ENCODE results near the gene TES. TPM values are rescaled to one million over a fixed set of nuclear protein-coding genes. Genes with fewer than 3 reads are reported as not detected.
A peak's percentile ranks its signal among the peaks of the same experiment; 100 is the strongest.
"Not testable (repeated sequence)": the region's sequence is repeated elsewhere in the genome, so short reads cannot be mapped to it uniquely, and the experiment has no call there.

Gene TES
- total RNA-seq, 1 experiment from 2014 or later = 20.6 TPM

GRCh38 chr7:116236020-116236630 is 25.8 kb downstream of the TES start:
- H3K4me1 ChIP-seq = no peaks in the 10 kb centered on the region
- peak; percentile 42 to 77 for DNase-seq
- no peaks in the 10 kb centered on the region for H3K36me3 ChIP-seq
- no peak overlapping the region for H3K4me3 ChIP-seq
- H3K27ac ChIP-seq = no peak overlapping the region
- H3K9me3 ChIP-seq (replicated peaks) = no peaks in the 10 kb centered on the region
- H3K27me3 ChIP-seq = no peaks in the 10 kb centered on the region

- H3K27ac ChIP-seq = no peak overlapping the region
- no peak for DNase-seq
- no peaks in the 10 kb centered on the region for H3K27me3 ChIP-seq
- no peak overlapping the region for H3K4me3 ChIP-seq
- H3K36me3 ChIP-seq = no peaks in the 10 kb centered on the region
- no peaks in the 10 kb centered on the region for H3K9me3 ChIP-seq (replicated peaks)
- no peaks in the 10 kb centered on the region for H3K4me1 ChIP-seq
Measured at GRCh38 chr7:116239020-116239419, 28.7 kb downstream of the TES start.

GRCh38 chr7:116239434-116239833 is 29.1 kb downstream of the TES start:
- H3K4me1 ChIP-seq = no peaks in the 10 kb centered on the region
- no peak for DNase-seq
- no peaks in the 10 kb centered on the region for H3K9me3 ChIP-seq (replicated peaks)
- no peaks in the 10 kb centered on the region for H3K27me3 ChIP-seq
- H3K27ac ChIP-seq = no peak overlapping the region
- H3K36me3 ChIP-seq = no peaks in the 10 kb centered on the region
- no peak overlapping the region for H3K4me3 ChIP-seq

- H3K27ac ChIP-seq = no peak overlapping the region
- H3K4me1 ChIP-seq = no peaks in the 10 kb centered on the region
- H3K4me3 ChIP-seq = no peak overlapping the region
- H3K36me3 ChIP-seq = no peaks in the 10 kb centered on the region
- no peaks in the 10 kb centered on the region for H3K9me3 ChIP-seq (replicated peaks)
- DNase-seq = no peak
- no peaks in the 10 kb centered on the region for H3K27me3 ChIP-seq
Measured at GRCh38 chr7:116240024-116240668, 29.8 kb downstream of the TES start.

- H3K9me3 ChIP-seq (replicated peaks) = no peaks in the 10 kb centered on the region
- no peaks in the 10 kb centered on the region for H3K4me1 ChIP-seq
- H3K36me3 ChIP-seq = no peaks in the 10 kb centered on the region
- H3K27ac ChIP-seq = no peak overlapping the region
- H3K4me3 ChIP-seq = no peak overlapping the region
- H3K27me3 ChIP-seq = no peaks in the 10 kb centered on the region
- DNase-seq = no peak
Measured at GRCh38 chr7:116241291-116241690, 31.0 kb downstream of the TES start.

- Histone ChIP-seq H3K27ac (no peak overlapping the region), H3K9me3 (replicated peaks) (no peaks in the 10 kb centered on the region), H3K4me1 (no peaks in the 10 kb centered on the region), H3K4me3 (no peak overlapping the region), H3K27me3 (no peaks in the 10 kb centered on the region), H3K36me3 (no peaks in the 10 kb centered on the region)
- no peak for DNase-seq
Measured at GRCh38 chr7:116242178-116242577, 31.8 kb downstream of the TES start.

- no peaks in the 10 kb centered on the region for H3K4me1 ChIP-seq
Measured at GRCh38 chr7:116242759-116243158, 32.4 kb downstream of the TES start.

GRCh38 chr7:116244803-116245202 is 34.5 kb downstream of the TES start:
- not testable (repeated sequence) for H3K36me3 ChIP-seq; H3K27ac ChIP-seq; H3K4me3 ChIP-seq; H3K27me3 ChIP-seq; H3K9me3 ChIP-seq (replicated peaks); H3K4me1 ChIP-seq; DNase-seq

More at GRCh38 chr7:116242759-116243158, 32.4 kb downstream of the TES start:
- Histone ChIP-seq H3K4me3 (no peak overlapping the region), H3K9me3 (replicated peaks) (no peaks in the 10 kb centered on the region), H3K27ac (no peak overlapping the region), H3K27me3 (no peaks in the 10 kb centered on the region), H3K36me3 (no peaks in the 10 kb centered on the region)
- no peak for DNase-seq

GRCh38 chr7:116246357-116246756 is 36.0 kb downstream of the TES start:
- H3K9me3 ChIP-seq (replicated peaks) = no peaks in the 10 kb centered on the region
- no peak overlapping the region for H3K4me3 ChIP-seq
- no peaks in the 10 kb centered on the region for H3K27me3 ChIP-seq
- H3K36me3 ChIP-seq = no peaks in the 10 kb centered on the region
- H3K4me1 ChIP-seq = no peaks in the 10 kb centered on the region
- no peak for DNase-seq
- H3K27ac ChIP-seq = no peak overlapping the region

- Histone ChIP-seq H3K27me3 (no peaks in the 10 kb centered on the region), H3K9me3 (replicated peaks) (no peaks in the 10 kb centered on the region), H3K4me3 (no peak overlapping the region), H3K27ac (no peak overlapping the region), H3K36me3 (no peaks in the 10 kb centered on the region), H3K4me1 (no peaks in the 10 kb centered on the region)
- peak; percentile 42 to 66 for DNase-seq
Measured at GRCh38 chr7:116249969-116250553, 39.7 kb downstream of the TES start.

GRCh38 chr7:116251675-116252074 is 41.3 kb downstream of the TES start:
- Histone ChIP-seq H3K27ac (no peak overlapping the region), H3K36me3 (no peaks in the 10 kb centered on the region), H3K9me3 (replicated peaks) (no peaks in the 10 kb centered on the region), H3K4me1 (no peaks in the 10 kb centered on the region), H3K4me3 (no peak overlapping the region), H3K27me3 (no peaks in the 10 kb centered on the region)
- DNase-seq = no peak

- Histone ChIP-seq H3K9me3 (replicated peaks) (no peaks in the 10 kb centered on the region), H3K4me3 (no peak overlapping the region), H3K27me3 (no peaks in the 10 kb centered on the region), H3K27ac (no peak overlapping the region), H3K4me1 (no peaks in the 10 kb centered on the region), H3K36me3 (no peaks in the 10 kb centered on the region)
- DNase-seq = no peak
Measured at GRCh38 chr7:116252249-116252648, 41.9 kb downstream of the TES start.

- Histone ChIP-seq H3K27me3 (no peaks in the 10 kb centered on the region), H3K27ac (no peak overlapping the region), H3K4me1 (peaks cover 10% of the 10 kb centered on the region; the same call in 1 of the 2 replicates), H3K4me3 (no peak overlapping the region), H3K36me3 (no peaks in the 10 kb centered on the region), H3K9me3 (replicated peaks) (no peaks in the 10 kb centered on the region)
- DNase-seq = no peak
Measured at GRCh38 chr7:116257156-116257555, 46.8 kb downstream of the TES start.

- peak; percentile 37 to 82 for DNase-seq
- no peak overlapping the region for H3K27ac ChIP-seq
Measured at GRCh38 chr7:116258734-116259133, 48.4 kb downstream of the TES start.

GRCh38 chr7:116259156-116259870 is 49.0 kb downstream of the TES start:
- Histone ChIP-seq H3K4me1 (peaks cover 10% of the 10 kb centered on the region; the same call in 1 of the 2 replicates), H3K27ac (no peak overlapping the region), H3K4me3 (no peak overlapping the region), H3K9me3 (replicated peaks) (no peaks in the 10 kb centered on the region), H3K36me3 (no peaks in the 10 kb centered on the region), H3K27me3 (no peaks in the 10 kb centered on the region)
- DNase-seq = no peak

More at GRCh38 chr7:116258734-116259133, 48.4 kb downstream of the TES start:
- Histone ChIP-seq H3K9me3 (replicated peaks) (no peaks in the 10 kb centered on the region), H3K27me3 (no peaks in the 10 kb centered on the region), H3K4me3 (no peak overlapping the region), H3K36me3 (no peaks in the 10 kb centered on the region), H3K4me1 (peaks cover 10% of the 10 kb centered on the region; the same call in 1 of the 2 replicates)
